ENCODE data around the gene WDR77. TPM values are rescaled to one million over a fixed set of nuclear protein-coding genes. Genes with fewer than 3 reads are reported as not detected.

Gene WDR77
- total and polyA plus RNA-seq, 9 of the 15 experiments (the other 6 are each of a cell fraction or from before 2014, with no cell fraction given) = 20.6 to 160 (median 75.3) TPM

DNA sequence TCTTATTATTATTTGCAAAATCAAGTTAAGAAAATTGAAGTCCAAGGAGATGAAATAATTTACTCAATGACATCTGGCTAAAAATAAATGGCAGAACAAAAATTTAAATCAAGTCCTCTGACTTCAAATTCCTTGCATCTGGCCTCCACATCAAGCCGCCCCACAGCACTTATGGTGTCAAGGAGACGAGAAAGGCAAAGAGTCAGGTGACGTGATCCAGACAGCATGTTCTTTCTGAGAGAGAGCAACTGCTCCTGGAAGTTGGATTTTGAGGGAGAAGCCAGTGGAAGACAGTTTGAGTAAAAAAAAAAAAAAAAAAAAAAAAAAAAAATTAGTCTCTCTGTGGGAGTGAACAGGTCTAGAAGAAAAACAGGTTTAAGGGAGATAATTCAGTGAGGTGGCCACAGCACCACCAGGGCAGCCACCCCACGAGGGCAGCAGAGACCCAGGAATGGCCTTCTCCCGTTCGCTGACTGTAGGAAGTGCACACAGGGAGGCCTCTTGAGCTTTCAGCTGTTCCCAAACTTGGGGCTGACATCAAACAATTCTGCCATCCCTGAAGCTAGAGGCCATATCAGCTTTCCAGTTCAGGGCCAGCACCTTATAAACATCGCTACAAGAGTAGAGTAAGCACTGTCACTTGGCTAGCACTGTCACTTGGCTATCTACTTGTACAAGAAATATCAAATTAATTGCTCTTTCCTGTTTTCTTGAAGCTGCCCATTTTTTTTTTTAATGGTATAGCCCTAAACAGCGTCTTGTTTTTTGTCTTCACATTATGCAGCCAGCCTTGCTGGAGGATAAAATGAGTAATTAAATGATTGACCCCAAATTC, 32.5 kb upstream of the WDR77 start (continued):
- TF ChIP-seq, protein P1, sequence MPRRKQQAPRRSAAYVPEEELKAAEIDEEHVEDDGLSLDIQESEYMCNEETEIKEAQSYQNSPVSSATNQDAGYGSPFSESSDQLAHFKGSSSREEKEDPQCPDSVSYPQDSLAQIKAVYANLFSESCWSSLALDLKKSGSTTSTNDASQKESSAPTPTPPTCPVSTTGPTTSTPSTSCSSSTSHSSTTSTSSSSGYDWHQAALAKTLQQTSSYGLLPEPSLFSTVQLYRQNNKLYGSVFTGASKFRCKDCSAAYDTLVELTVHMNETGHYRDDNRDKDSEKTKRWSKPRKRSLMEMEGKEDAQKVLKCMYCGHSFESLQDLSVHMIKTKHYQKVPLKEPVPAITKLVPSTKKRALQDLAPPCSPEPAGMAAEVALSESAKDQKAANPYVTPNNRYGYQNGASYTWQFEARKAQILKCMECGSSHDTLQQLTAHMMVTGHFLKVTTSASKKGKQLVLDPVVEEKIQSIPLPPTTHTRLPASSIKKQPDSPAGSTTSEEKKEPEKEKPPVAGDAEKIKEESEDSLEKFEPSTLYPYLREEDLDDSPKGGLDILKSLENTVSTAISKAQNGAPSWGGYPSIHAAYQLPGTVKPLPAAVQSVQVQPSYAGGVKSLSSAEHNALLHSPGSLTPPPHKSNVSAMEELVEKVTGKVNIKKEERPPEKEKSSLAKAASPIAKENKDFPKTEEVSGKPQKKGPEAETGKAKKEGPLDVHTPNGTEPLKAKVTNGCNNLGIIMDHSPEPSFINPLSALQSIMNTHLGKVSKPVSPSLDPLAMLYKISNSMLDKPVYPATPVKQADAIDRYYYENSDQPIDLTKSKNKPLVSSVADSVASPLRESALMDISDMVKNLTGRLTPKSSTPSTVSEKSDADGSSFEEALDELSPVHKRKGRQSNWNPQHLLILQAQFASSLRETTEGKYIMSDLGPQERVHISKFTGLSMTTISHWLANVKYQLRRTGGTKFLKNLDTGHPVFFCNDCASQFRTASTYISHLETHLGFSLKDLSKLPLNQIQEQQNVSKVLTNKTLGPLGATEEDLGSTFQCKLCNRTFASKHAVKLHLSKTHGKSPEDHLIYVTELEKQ (CRISPR knock-in tag; IDR thresholded peaks at IDR 0.05) = no peak
- TF ChIP-seq BCOR (IDR thresholded peaks at IDR 0.05) = no peak
- peak; percentile 51; the same call in 1 of the 2 replicates for TF ChIP-seq JUND (IDR thresholded peaks at IDR 0.05; ENCODE audit: borderline replicate concordance, low read depth, low read length)
- no peak; the same call in 2 of the 3 replicates for TF ChIP-seq JUND (tag; IDR thresholded peaks at IDR 0.05; ENCODE audit: borderline replicate concordance, low read depth, low read length)
- TF ChIP-seq, protein P2, sequence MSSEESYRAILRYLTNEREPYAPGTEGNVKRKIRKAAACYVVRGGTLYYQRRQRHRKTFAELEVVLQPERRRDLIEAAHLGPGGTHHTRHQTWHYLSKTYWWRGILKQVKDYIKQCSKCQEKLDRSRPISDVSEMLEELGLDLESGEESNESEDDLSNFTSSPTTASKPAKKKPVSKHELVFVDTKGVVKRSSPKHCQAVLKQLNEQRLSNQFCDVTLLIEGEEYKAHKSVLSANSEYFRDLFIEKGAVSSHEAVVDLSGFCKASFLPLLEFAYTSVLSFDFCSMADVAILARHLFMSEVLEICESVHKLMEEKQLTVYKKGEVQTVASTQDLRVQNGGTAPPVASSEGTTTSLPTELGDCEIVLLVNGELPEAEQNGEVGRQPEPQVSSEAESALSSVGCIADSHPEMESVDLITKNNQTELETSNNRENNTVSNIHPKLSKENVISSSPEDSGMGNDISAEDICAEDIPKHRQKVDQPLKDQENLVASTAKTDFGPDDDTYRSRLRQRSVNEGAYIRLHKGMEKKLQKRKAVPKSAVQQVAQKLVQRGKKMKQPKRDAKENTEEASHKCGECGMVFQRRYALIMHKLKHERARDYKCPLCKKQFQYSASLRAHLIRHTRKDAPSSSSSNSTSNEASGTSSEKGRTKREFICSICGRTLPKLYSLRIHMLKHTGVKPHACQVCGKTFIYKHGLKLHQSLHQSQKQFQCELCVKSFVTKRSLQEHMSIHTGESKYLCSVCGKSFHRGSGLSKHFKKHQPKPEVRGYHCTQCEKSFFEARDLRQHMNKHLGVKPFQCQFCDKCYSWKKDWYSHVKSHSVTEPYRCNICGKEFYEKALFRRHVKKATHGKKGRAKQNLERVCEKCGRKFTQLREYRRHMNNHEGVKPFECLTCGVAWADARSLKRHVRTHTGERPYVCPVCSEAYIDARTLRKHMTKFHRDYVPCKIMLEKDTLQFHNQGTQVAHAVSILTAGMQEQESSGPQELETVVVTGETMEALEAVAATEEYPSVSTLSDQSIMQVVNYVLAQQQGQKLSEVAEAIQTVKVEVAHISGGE (CRISPR knock-in tag; IDR thresholded peaks at IDR 0.05) = no peak
- no peak for TF ChIP-seq KHSRP (IDR thresholded peaks at IDR 0.05)
- TF ChIP-seq, protein P3, sequence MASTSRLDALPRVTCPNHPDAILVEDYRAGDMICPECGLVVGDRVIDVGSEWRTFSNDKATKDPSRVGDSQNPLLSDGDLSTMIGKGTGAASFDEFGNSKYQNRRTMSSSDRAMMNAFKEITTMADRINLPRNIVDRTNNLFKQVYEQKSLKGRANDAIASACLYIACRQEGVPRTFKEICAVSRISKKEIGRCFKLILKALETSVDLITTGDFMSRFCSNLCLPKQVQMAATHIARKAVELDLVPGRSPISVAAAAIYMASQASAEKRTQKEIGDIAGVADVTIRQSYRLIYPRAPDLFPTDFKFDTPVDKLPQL (IDR thresholded peaks at IDR 0.05; ENCODE audit: extremely low read depth, insufficient read length) = no peak
- TF ChIP-seq, protein P4, sequence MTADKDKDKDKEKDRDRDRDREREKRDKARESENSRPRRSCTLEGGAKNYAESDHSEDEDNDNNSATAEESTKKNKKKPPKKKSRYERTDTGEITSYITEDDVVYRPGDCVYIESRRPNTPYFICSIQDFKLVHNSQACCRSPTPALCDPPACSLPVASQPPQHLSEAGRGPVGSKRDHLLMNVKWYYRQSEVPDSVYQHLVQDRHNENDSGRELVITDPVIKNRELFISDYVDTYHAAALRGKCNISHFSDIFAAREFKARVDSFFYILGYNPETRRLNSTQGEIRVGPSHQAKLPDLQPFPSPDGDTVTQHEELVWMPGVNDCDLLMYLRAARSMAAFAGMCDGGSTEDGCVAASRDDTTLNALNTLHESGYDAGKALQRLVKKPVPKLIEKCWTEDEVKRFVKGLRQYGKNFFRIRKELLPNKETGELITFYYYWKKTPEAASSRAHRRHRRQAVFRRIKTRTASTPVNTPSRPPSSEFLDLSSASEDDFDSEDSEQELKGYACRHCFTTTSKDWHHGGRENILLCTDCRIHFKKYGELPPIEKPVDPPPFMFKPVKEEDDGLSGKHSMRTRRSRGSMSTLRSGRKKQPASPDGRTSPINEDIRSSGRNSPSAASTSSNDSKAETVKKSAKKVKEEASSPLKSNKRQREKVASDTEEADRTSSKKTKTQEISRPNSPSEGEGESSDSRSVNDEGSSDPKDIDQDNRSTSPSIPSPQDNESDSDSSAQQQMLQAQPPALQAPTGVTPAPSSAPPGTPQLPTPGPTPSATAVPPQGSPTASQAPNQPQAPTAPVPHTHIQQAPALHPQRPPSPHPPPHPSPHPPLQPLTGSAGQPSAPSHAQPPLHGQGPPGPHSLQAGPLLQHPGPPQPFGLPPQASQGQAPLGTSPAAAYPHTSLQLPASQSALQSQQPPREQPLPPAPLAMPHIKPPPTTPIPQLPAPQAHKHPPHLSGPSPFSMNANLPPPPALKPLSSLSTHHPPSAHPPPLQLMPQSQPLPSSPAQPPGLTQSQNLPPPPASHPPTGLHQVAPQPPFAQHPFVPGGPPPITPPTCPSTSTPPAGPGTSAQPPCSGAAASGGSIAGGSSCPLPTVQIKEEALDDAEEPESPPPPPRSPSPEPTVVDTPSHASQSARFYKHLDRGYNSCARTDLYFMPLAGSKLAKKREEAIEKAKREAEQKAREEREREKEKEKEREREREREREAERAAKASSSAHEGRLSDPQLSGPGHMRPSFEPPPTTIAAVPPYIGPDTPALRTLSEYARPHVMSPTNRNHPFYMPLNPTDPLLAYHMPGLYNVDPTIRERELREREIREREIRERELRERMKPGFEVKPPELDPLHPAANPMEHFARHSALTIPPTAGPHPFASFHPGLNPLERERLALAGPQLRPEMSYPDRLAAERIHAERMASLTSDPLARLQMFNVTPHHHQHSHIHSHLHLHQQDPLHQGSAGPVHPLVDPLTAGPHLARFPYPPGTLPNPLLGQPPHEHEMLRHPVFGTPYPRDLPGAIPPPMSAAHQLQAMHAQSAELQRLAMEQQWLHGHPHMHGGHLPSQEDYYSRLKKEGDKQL (CRISPR knock-in tag; IDR thresholded peaks at IDR 0.05; ENCODE audit: borderline replicate concordance) = no peak
- TF ChIP-seq, protein P5, sequence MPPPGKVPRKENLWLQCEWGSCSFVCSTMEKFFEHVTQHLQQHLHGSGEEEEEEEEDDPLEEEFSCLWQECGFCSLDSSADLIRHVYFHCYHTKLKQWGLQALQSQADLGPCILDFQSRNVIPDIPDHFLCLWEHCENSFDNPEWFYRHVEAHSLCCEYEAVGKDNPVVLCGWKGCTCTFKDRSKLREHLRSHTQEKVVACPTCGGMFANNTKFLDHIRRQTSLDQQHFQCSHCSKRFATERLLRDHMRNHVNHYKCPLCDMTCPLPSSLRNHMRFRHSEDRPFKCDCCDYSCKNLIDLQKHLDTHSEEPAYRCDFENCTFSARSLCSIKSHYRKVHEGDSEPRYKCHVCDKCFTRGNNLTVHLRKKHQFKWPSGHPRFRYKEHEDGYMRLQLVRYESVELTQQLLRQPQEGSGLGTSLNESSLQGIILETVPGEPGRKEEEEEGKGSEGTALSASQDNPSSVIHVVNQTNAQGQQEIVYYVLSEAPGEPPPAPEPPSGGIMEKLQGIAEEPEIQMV (tag; conservative IDR thresholded peaks at IDR 0.05; ENCODE audit: low read depth) = no peak
- TF ChIP-seq ZNF253 (CRISPR knock-in tag; conservative IDR thresholded peaks at IDR 0.05) = no peak
- no peak for TF ChIP-seq BCL6 (CRISPR knock-in tag; IDR thresholded peaks at IDR 0.05)
